Stimulated activated CD8-positive, alpha-beta memory T cell treated with anti-CD3 and anti-CD28 coated beads, Interleukin-7, amount 100 ng/mL, for 4 hours (primary cell): Measurements from ENCODE around the gene NIPAL4.

Experiments used
- DNase-seq, 2 donors: peaks; one replicate each; pipeline ENCODE4 v3.0.0-alpha.2; 2020; ENCODE audit warnings: low read depth in 2 of 2

Gene NIPAL4

GRCh38 chr5:157516006-157516405 lies 56.0 kb downstream of the NIPAL4 start:
- no peak for DNase-seq

- DNase-seq, result no peak
Measured at GRCh38 chr5:157516626-157517325, 56.8 kb downstream of the NIPAL4 start.

GRCh38 chr5:157518963-157519362 lies 59.0 kb downstream of the NIPAL4 start:
- no peak for DNase-seq

GRCh38 chr5:157519579-157520253 lies 59.7 kb downstream of the NIPAL4 start:
- DNase-seq, result no peak

- DNase-seq, result no peak
Measured at GRCh38 chr5:157520911-157521703, 61.1 kb downstream of the NIPAL4 start.

- no peak for DNase-seq
Measured at GRCh38 chr5:157521704-157522029, 61.7 kb downstream of the NIPAL4 start.

GRCh38 chr5:157523976-157524375 lies 64.0 kb downstream of the NIPAL4 start:
- no peak for DNase-seq
